ENCODE measurements around the gene TCF7L1. TPM values are rescaled to one million over a fixed set of nuclear protein-coding genes. Genes with fewer than 3 reads are reported as not detected.

Gene TCF7L1
- total and polyA plus RNA-seq, 2 of the 13 experiments (the other 11 are each of a cell fraction or from before 2014, with no cell fraction given) = 0.04 to 0.15 TPM

DNA sequence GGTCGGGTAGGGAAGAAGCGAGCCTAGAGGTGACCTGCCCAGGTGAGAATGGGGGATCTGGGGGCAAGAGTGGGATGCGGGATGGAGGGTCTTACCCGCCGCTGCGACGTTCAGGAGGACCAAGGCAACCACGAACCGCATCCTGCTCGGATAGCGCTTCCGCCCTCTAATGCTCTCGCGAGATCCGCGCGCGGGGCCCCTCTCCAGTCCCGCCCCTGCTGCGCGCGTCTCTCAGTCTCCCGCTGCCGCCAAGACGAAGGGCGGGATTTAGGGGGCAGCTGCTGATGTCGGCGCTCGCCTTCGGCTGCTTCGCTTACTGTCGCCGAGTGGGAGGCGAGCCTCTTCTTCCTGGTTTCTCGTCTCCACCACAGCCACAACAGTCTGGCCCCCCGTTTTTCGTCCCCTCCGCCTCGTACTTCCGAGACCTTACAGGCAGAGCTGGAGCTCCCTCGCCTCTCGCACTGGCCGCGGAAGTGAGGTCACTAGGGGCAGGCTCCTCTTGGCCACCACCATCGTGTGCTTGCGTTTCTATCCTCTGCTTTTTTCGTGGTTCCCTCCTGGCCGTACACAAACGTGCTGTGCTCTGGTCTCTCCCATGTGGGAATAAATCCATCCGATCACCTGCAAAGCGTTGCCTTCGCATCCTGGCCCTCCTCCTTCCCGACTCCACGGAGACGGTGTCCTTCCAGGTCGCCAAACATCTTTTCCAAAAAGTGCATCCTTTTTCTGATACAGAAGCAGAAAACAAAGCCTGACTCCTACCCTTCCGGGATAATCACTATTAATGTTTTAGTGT is 194.8 kb downstream of the TCF7L1 start, which contains the start of gene TGOLN2:
TSS of gene TGOLN2 (minus strand) at position 168 of the 796 bp plus-strand sequence. CDS start at position 141, 27 bp downstream.
- ATAC-seq = peak; percentile 84
- in situ Hi-C loops (cut with HindIII; ENCODE audit: extremely low pct_ligation_motif_present, low pct_unique_long_range_greater_than_20kb) (no loop called here), intact Hi-C loops (cut with micrococcal nuclease; ENCODE audit: unreplicated experiment) (loop anchor here (5.0 kb wide), 2 partner anchors 144 to 224 kb away; no protein-coding TSS in a partner anchor)
- BruUV-seq (replicated peaks) = TSS peak; percentile 90
- peak; percentile 89 for DNase-seq (ENCODE audit: low spot score)
- Histone ChIP-seq H3K27ac (ENCODE audit: extremely low read length, insufficient read depth, low read length) (peak within 1 kb of the TSS; percentile 95), H3K27me3 (ENCODE audit: control insufficient read depth in 1 of 2, insufficient read depth in 2 of 2, low read length in 2 of 2) (no peaks in the 10 kb centered on the region; a peak in 1 of 5 replicates), H3K36me3 (replicated peaks in 1 of 2; ENCODE audit: control insufficient read depth in 1 of 2, insufficient read depth in 2 of 2, low read length in 2 of 2) (peaks cover 3 to 14% of the 10 kb centered on the region in 2 experiments), H3K9me3 (ENCODE audit: low read length) (no peaks in the 10 kb centered on the region), H3K79me2 (ENCODE audit: insufficient read depth, low read length) (peaks cover 53% of the 10 kb centered on the region), H2AFZ (ENCODE audit: low read length) (peak within 1 kb of the TSS; percentile 75), H3K4me1 (ENCODE audit: insufficient read depth, low read length) (peaks cover 42% of the 10 kb centered on the region), H4K20me1 (ENCODE audit: insufficient read depth, low read length) (peaks cover 23% of the 10 kb centered on the region), H3K4me3 (replicated peaks in 1 of 3; ENCODE audit: insufficient read depth in 1 of 3, low read depth in 2 of 3, low read length in 3 of 3) (peak within 1 kb of the TSS; percentile 80 to 90 (median 89)), H3K9ac (ENCODE audit: insufficient read depth, low read depth, low read length) (peak within 1 kb of the TSS; percentile 96), H3K4me2 (ENCODE audit: low read depth, low read length) (peak within 1 kb of the TSS; percentile 98)
- POLR2A ChIA-PET = interaction anchor here (0.7 to 6.2 kb wide), 28 partner anchors 9 to 284 kb away, joined by 3 to 142 read pairs (median 6); partner anchors contain the start of genes C2orf68, ELMOD3, GGCX and MAT2A
- under 1% methylated on average over 45 of the region's 57 CpGs for WGBS (ENCODE audit: low lambda C conversion rate)
- peak; percentile 44 for FAIRE-seq
- CTCF ChIA-PET (ENCODE audit: low intra/inter-chr PET ratio, low total read pairs) = no interaction called here
- no peak for TF ChIP-seq KLF12 (CRISPR knock-in tag; IDR thresholded peaks at IDR 0.05; ENCODE audit: borderline replicate concordance)
- TF ChIP-seq, protein P1, sequence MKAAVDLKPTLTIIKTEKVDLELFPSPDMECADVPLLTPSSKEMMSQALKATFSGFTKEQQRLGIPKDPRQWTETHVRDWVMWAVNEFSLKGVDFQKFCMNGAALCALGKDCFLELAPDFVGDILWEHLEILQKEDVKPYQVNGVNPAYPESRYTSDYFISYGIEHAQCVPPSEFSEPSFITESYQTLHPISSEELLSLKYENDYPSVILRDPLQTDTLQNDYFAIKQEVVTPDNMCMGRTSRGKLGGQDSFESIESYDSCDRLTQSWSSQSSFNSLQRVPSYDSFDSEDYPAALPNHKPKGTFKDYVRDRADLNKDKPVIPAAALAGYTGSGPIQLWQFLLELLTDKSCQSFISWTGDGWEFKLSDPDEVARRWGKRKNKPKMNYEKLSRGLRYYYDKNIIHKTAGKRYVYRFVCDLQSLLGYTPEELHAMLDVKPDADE (CRISPR knock-in tag; IDR thresholded peaks at IDR 0.05) = peak; percentile 91; the same call in 1 of the 2 replicates
- TF ChIP-seq, protein P2, sequence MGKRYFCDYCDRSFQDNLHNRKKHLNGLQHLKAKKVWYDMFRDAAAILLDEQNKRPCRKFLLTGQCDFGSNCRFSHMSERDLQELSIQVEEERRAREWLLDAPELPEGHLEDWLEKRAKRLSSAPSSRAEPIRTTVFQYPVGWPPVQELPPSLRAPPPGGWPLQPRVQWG (CRISPR knock-in tag; IDR thresholded peaks at IDR 0.05; ENCODE audit: borderline replicate concordance, low read depth) = no peak
- no peak for TF ChIP-seq RELA (CRISPR knock-in tag; IDR thresholded peaks at IDR 0.05)
- TF ChIP-seq, protein P3, sequence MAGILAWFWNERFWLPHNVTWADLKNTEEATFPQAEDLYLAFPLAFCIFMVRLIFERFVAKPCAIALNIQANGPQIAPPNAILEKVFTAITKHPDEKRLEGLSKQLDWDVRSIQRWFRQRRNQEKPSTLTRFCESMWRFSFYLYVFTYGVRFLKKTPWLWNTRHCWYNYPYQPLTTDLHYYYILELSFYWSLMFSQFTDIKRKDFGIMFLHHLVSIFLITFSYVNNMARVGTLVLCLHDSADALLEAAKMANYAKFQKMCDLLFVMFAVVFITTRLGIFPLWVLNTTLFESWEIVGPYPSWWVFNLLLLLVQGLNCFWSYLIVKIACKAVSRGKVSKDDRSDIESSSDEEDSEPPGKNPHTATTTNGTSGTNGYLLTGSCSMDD (CRISPR knock-in tag; IDR thresholded peaks at IDR 0.05) = peak; percentile 63; the same call in 1 of the 2 replicates
- peak; percentile 98 for TF ChIP-seq ZZZ3 (CRISPR knock-in tag; IDR thresholded peaks at IDR 0.05; ENCODE audit: borderline replicate concordance)
- peak; percentile 95; the same call in 1 of the 2 replicates for TF ChIP-seq ZNF773 (CRISPR knock-in tag; IDR thresholded peaks at IDR 0.05; ENCODE audit: borderline replicate concordance)
- TF ChIP-seq ZNF24 (IDR thresholded peaks at IDR 0.05) = no peak
- TF ChIP-seq ZNF775 (CRISPR knock-in tag; IDR thresholded peaks at IDR 0.05; ENCODE audit: borderline replicate concordance) = no peak
- peak; percentile 79 for TF ChIP-seq YY1 (IDR thresholded peaks at IDR 0.05; ENCODE audit: insufficient read depth, insufficient replicate concordance, low read depth, low read length)
- no peak for TF ChIP-seq ZNF382 (CRISPR knock-in tag; IDR thresholded peaks at IDR 0.05; ENCODE audit: borderline replicate concordance)
- TF ChIP-seq, protein P4, sequence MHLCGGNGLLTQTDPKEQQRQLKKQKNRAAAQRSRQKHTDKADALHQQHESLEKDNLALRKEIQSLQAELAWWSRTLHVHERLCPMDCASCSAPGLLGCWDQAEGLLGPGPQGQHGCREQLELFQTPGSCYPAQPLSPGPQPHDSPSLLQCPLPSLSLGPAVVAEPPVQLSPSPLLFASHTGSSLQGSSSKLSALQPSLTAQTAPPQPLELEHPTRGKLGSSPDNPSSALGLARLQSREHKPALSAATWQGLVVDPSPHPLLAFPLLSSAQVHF (CRISPR knock-in tag; IDR thresholded peaks at IDR 0.05) = peak; percentile 85
- TF ChIP-seq, protein P5, sequence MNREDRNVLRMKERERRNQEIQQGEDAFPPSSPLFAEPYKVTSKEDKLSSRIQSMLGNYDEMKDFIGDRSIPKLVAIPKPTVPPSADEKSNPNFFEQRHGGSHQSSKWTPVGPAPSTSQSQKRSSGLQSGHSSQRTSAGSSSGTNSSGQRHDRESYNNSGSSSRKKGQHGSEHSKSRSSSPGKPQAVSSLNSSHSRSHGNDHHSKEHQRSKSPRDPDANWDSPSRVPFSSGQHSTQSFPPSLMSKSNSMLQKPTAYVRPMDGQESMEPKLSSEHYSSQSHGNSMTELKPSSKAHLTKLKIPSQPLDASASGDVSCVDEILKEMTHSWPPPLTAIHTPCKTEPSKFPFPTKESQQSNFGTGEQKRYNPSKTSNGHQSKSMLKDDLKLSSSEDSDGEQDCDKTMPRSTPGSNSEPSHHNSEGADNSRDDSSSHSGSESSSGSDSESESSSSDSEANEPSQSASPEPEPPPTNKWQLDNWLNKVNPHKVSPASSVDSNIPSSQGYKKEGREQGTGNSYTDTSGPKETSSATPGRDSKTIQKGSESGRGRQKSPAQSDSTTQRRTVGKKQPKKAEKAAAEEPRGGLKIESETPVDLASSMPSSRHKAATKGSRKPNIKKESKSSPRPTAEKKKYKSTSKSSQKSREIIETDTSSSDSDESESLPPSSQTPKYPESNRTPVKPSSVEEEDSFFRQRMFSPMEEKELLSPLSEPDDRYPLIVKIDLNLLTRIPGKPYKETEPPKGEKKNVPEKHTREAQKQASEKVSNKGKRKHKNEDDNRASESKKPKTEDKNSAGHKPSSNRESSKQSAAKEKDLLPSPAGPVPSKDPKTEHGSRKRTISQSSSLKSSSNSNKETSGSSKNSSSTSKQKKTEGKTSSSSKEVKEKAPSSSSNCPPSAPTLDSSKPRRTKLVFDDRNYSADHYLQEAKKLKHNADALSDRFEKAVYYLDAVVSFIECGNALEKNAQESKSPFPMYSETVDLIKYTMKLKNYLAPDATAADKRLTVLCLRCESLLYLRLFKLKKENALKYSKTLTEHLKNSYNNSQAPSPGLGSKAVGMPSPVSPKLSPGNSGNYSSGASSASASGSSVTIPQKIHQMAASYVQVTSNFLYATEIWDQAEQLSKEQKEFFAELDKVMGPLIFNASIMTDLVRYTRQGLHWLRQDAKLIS (CRISPR knock-in tag; IDR thresholded peaks at IDR 0.05) = no peak; the same call in 1 of the 2 replicates
- TF ChIP-seq POLR2AphosphoS2 (IDR thresholded peaks at IDR 0.05; ENCODE audit: low read depth, low read length) = peak; percentile 95
- peak; percentile 90 for TF ChIP-seq RFXAP (CRISPR knock-in tag; IDR thresholded peaks at IDR 0.05; ENCODE audit: borderline replicate concordance)

All from HepG2 (cell line).